ENCODE results near the gene NRL.

NRL gene

DNA sequence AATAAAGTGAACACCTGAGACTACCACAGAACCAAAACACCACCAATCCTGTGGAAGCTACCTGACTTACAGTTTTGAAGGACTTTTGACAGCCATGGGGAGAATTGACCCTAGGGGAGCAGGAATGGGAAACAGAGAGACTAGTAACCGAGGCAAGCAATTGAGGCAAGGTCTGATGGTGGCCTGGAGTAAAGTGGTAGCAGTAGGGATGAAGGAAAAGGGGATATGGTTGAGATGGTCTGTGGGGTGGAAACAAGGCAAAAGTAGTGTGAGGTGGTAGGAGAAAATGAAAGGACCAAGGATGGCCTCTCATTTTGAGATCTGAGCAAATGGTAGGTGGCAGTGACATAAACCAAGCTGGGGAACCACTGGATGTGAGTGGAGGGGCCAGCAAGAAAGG lies 42.1 kb upstream of the NRL start:
- TF ChIP-seq CTCF (IDR thresholded peaks at IDR 0.05; ENCODE audit: low read depth, low read length, missing control alignments): no peak
- no peak for DNase-seq (ENCODE audit: extremely low read depth, low read depth)
- H3K4me3 ChIP-seq (replicated peaks; ENCODE audit: low read depth, low read length): no peak overlapping the region

DNA sequence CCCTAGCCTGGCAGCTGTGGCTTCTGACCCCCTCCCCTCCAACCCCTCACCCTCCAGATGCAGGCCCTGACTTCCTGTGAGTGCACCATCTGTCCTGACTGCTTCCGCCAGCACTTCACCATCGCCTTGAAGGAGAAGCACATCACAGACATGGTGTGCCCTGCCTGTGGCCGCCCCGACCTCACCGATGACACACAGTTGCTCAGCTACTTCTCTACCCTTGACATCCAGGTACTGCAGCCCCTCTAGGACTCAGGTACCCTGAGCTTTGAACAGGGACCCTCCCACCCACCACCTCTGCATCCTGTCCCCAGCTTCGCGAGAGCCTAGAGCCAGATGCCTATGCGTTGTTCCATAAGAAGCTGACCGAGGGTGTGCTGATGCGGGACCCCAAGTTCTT lies 40.4 kb upstream of the NRL start:
- no peak for TF ChIP-seq CTCF (IDR thresholded peaks at IDR 0.05; ENCODE audit: low read depth, low read length, missing control alignments)
- H3K4me3 ChIP-seq (replicated peaks; ENCODE audit: low read depth, low read length): no peak overlapping the region
- no peak for DNase-seq (ENCODE audit: extremely low read depth, low read depth)

- no peak overlapping the region for H3K4me3 ChIP-seq (replicated peaks; ENCODE audit: low read depth, low read length)
- no peak for TF ChIP-seq CTCF (IDR thresholded peaks at IDR 0.05; ENCODE audit: low read depth, low read length, missing control alignments)
- no peak for DNase-seq (ENCODE audit: extremely low read depth, low read depth)
Measured at GRCh38 chr14:24151404-24152080, 36.8 kb upstream of the NRL start.

- no peak overlapping the region for H3K4me3 ChIP-seq (replicated peaks; ENCODE audit: low read depth, low read length)
- DNase-seq (ENCODE audit: extremely low read depth, low read depth): no peak
- TF ChIP-seq CTCF (IDR thresholded peaks at IDR 0.05; ENCODE audit: low read depth, low read length, missing control alignments): no peak
Measured at GRCh38 chr14:24150993-24151392, 36.2 kb upstream of the NRL start.

- no peak for TF ChIP-seq CTCF (IDR thresholded peaks at IDR 0.05; ENCODE audit: low read depth, low read length, missing control alignments)
- H3K4me3 ChIP-seq (replicated peaks; ENCODE audit: low read depth, low read length): no peak overlapping the region
- DNase-seq (ENCODE audit: extremely low read depth, low read depth): no peak
Measured at GRCh38 chr14:24150567-24150966, 35.8 kb upstream of the NRL start.

- no peak for TF ChIP-seq CTCF (IDR thresholded peaks at IDR 0.05; ENCODE audit: low read depth, low read length, missing control alignments)
- no peak for DNase-seq (ENCODE audit: extremely low read depth, low read depth)
- no peak overlapping the region for H3K4me3 ChIP-seq (replicated peaks; ENCODE audit: low read depth, low read length)
Measured at GRCh38 chr14:24150061-24150460, 35.3 kb upstream of the NRL start.

All from HFF-Myc (cell line).